ENCODE measurements around the gene CYS1.

The CYS1 gene

DNA sequence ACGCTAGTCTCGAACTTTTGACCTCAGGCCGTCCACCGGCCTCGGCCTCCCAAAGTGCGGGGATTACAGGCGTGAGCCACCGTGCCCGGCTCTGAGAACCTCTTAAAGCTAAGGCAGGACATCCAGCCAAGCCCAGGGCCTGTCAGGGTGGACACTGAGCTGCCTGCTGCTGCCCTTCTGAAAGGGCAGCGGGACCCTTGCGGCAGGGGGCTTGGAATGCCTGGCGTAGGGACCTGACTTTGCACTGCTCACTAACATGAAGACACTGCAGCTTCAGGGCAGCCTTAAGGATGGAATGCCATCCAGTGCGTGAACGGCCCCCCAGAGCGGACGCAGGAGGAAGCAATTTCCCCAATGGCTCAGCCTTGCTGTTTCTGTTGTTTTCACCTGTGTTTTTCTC is 9.0 kb downstream of the CYS1 start:
- DNase-seq = no peak

GRCh38 chr2:10067881-10068280 is 12.3 kb downstream of the CYS1 start:
- DNase-seq = no peak

GRCh38 chr2:10067330-10067729 is 12.9 kb downstream of the CYS1 start:
- no peak for DNase-seq

GRCh38 chr2:10065773-10066055 is 14.5 kb downstream of the CYS1 start:
- no peak for DNase-seq

- DNase-seq = no peak
These were observed 15.1 kb downstream of the CYS1 start for GRCh38 chr2:10064932-10065772.

DNA sequence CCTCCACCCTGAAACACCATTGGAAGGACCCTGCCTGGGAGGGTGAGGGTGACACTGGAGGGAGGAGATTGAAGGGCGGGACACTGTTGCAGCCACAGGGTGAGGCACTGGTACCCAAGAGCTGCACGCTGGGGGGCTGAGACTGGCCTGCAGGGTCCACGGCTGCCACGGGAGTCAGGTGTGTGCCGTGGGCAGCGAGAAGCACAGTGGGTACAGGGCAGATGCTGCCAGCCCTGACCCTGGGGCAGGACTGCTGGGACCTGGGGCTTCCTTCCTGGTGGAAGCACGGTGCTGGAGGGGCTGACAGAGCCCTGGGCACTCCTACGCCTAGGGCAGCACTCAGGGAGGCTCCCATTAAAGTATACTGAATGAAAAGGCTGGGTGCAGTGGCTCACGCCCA is 16.6 kb downstream of the CYS1 start:
- no peak for DNase-seq

GRCh38 chr2:10062931-10063365 is 17.3 kb downstream of the CYS1 start:
- DNase-seq = no peak

DNA sequence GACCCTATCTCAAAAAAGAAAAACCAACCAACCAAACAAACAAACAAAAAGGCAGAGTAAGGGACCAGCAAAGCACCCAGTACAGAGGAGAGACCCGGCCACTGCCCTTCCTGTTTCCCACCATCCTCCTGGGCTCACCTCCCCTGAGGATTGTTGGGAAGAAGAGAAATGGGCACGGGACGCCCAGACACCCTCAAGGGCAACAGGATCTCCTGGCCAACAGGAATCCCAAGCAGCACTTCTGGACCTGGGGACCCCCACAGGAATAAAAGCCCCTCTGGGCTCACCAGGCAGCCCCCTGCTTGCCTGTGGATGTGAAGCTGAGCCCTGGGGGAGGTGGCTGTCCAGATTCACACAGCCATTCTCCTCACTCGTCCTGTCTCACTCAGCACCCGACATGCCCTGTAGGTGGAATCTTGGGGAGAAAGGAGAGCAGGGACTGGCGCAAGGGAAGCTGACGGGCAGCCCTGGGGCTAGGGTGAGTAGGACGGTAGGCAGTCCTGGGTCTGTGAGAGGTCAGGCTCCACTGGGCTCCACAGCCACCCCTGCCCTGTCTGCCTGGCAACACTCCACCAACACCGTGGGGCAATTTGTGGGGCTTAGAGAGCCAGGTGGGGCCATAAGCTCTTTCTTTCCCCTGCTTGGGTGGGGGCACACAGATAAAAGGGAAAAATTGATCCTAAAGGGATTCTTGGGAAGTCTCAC is 18.8 kb downstream of the CYS1 start:
- no peak for DNase-seq

DNA sequence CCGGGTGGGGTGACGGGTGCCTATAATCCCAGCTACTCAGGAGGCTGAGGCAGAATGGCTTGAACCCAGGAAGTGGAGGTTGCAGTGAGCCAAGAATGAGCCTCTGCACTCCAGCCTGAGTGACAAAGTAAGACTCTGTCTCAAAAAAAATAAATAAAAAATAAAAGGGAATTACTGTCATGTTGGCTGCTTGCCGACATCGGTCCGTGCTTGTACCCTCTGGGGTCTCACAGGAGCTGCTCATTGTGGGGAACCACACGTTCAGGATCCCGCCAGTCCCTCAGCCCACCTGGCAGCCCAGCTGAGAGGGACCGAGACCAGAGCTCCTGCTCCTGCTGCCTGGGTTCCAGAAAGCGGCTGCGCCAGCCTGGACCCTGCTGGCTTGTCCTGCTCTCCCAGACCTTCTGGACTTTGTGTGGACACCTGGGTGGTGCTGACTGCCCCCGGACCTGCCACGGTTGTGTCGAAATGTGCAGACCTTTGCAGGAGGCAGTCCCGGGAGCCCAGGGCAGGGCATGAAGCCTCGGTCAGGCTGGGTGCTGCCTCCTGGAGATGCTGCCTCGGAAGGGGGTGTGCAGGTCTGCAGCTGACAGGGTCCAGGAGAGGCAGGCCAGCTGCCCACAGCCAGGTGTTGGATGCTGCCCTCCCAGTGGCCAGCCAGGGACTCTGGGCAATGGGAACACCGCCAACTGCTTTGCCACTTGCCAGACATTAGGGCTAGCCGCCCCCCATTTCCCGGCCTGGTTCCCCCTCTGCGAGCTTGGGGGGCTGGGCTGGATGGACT is 20.5 kb downstream of the CYS1 start:
- no peak for DNase-seq

- DNase-seq = no peak
These were observed 21.2 kb downstream of the CYS1 start for GRCh38 chr2:10059016-10059351.

GRCh38 chr2:10058251-10059015 is 21.8 kb downstream of the CYS1 start:
- no peak for DNase-seq

- DNase-seq = no peak
These were observed 22.7 kb downstream of the CYS1 start for GRCh38 chr2:10057231-10058107.

DNA sequence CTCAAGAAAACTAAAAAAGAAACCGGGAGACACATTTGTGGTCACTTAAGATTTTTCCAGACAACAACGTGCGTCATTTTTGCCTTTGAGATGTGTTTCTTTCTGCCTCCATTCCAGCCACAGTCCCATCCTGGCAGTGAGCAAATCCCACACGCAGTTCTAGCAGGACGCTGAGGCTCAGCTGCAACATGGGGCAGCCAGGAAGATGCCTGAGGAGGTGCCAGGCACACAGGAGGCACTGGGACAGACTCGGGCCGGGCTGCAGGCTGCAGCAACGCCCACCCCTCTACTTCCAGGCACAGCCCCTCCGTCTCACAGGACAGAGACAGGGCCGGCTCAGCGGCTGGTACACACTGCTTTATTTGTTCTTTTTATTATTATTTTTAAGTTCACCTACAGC is 23.8 kb downstream of the CYS1 start:
- DNase-seq = no peak

GRCh38 chr2:10054976-10055375 is 25.2 kb downstream of the CYS1 start:
- DNase-seq = no peak

DNA sequence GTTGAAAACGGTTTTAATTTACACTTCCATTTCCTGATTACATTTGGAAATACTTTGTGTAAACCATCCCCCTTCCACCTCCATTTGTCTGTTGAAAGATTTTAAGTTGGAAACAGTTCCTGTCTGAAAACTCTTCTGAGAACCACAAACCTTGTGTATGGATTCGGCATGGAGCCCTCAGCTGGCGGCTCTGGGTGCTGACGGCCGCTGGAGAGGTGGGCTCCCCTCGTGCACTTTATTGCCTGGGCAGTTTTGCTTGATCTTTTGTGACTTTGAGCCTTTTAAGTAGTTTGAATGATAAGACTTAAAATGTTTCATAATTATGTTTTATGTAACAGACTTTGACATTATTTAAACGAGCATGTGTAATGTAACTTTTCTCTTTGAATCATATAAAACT is 25.8 kb downstream of the CYS1 start:
- no peak for DNase-seq

DNA sequence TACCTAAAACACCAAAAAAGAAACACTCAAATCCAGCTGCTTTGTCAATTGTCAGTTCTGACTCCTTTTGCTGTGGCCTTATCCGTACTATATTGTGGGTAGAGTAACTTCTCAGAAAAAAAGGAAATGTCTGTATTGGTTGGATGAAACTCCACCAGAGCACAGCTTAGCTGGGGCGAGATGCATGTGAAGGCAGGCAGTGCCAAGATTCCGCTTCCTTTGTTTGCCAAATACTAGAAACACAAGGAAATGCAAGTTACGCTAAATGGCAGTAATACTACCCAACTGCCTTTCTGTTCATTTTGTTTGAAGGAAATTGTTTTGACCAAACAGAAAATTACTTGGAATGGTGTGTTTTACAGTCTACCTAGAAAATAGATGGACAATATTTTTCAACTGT is 26.9 kb downstream of the CYS1 start:
- no peak for DNase-seq

DNA sequence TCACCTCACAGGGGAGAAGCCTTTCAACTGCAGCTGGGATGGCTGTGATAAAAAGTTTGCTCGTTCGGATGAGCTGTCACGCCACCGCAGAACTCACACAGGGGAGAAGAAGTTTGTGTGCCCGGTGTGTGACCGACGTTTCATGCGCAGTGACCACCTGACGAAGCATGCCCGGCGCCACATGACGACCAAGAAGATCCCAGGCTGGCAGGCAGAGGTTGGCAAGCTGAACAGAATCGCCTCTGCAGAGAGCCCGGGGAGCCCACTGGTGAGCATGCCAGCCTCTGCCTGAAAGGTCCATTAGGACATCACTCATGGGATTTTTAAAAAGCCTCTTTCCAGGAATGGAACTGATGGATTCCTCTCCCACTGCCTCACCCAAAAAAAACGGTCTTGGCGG is 28.0 kb downstream of the CYS1 start:
- DNase-seq = no peak

DNA sequence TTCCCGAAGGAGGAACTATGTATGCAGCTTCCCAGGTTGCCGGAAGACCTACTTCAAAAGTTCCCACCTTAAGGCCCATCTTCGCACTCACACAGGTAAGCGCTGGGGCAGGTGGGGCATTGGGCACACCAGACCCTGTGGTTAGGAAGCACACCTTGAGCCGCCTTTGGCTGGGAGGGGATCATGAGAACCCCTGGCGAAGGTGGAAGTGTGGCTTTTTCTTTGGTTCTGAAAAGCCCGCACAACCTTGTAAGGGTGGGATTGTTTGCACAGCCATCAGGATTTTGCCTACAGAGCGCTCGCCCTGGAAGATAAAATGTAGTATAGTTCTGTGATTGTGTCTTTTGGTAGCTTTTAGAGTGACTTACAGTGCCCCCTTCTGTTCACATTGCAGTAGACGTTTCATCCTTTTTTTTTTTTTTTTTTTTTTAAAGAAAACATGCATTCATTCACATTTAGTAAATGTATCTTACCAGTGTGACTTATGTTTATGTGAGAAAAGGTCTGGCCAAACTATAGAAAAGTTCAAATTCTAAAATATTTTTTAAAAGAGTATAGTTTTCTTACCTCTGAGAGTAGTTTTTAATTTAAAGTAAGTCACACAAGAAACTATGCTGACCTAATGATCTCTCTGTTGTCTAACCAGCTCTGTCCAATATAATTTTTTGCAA is 31.6 kb downstream of the CYS1 start:
- DNase-seq = no peak

DNA sequence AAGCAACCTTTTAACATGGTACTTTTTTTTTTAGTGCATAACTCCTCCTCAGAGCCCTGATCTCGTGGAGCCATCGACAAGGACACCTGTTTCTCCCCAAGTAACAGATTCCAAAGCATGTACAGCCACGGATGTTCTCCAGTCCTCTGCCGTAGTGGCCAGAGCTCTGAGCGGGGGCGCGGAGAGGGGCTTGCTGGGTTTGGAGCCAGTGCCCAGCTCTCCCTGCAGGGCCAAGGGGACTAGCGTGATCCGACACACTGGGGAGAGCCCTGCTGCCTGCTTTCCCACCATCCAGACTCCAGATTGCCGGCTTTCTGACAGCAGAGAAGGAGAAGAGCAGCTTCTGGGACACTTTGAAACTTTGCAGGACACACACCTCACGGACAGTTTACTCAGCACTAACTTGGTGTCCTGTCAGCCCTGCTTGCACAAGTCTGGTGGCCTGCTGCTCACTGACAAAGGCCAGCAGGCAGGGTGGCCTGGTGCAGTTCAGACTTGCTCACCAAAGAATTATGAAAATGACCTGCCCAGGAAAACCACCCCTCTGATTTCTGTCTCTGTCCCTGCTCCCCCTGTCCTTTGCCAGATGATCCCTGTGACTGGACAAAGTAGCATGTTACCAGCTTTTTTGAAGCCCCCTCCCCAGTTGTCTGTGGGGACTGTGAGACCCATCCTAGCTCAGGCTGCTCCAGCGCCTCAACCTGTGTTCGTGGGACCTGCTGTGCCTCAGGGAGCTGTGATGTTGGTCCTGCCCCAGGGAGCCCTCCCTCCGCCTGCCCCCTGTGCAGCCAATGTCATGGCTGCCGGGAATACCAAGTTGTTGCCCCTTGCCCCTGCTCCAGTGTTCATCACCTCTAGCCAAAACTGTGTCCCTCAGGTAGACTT is 32.4 kb downstream of the CYS1 start:
- no peak for DNase-seq

GRCh38 chr2:10046931-10047330 is 33.3 kb downstream of the CYS1 start:
- no peak for DNase-seq
